Fibroblast of the aortic adventitia (primary cell): ENCODE data around the gene PROM1. TPM values are rescaled to one million over a fixed set of nuclear protein-coding genes. Genes with fewer than 3 reads are reported as not detected.

Source experiments
- DNase-seq: peaks from one replicate; pipeline ENCODE4 v3.0.0-alpha.2; 2010; ENCODE audit warnings: low read depth
- H3K4me3 ChIP-seq: 2 replicates; pipeline ENCODE4 v1.5.1; 2011; ENCODE audit warnings: low read depth, mild to moderate bottlenecking, control low read depth, low read length, moderate library complexity
- total RNA-seq: library from RNA; depleted of rRNA; stranded (reverse); fragments of >200 nt; gene quantifications from 2 replicates; pipeline ENCODE4 v1.2.3, GENCODE V29; 2012; ENCODE audit warnings: low replicate concordance
- TF ChIP-seq, protein P1 (sequence below): IDR thresholded peaks from 2 replicates; pipeline ENCODE4 v1.5.1; 2011; ENCODE audit warnings: mild to moderate bottlenecking, low read length, control low read depth, inconsistent platforms; ENCODE audit not compliant: insufficient read depth

Gene PROM1
- total RNA-seq, 1 donor, result under 0.01 TPM

GRCh38 chr4:16043642-16044498, 40.0 kb downstream of the PROM1 start:
- TF ChIP-seq, protein P1, sequence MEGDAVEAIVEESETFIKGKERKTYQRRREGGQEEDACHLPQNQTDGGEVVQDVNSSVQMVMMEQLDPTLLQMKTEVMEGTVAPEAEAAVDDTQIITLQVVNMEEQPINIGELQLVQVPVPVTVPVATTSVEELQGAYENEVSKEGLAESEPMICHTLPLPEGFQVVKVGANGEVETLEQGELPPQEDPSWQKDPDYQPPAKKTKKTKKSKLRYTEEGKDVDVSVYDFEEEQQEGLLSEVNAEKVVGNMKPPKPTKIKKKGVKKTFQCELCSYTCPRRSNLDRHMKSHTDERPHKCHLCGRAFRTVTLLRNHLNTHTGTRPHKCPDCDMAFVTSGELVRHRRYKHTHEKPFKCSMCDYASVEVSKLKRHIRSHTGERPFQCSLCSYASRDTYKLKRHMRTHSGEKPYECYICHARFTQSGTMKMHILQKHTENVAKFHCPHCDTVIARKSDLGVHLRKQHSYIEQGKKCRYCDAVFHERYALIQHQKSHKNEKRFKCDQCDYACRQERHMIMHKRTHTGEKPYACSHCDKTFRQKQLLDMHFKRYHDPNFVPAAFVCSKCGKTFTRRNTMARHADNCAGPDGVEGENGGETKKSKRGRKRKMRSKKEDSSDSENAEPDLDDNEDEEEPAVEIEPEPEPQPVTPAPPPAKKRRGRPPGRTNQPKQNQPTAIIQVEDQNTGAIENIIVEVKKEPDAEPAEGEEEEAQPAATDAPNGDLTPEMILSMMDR, result no peak
- no peak for DNase-seq
- no peak overlapping the region for H3K4me3 ChIP-seq

DNA sequence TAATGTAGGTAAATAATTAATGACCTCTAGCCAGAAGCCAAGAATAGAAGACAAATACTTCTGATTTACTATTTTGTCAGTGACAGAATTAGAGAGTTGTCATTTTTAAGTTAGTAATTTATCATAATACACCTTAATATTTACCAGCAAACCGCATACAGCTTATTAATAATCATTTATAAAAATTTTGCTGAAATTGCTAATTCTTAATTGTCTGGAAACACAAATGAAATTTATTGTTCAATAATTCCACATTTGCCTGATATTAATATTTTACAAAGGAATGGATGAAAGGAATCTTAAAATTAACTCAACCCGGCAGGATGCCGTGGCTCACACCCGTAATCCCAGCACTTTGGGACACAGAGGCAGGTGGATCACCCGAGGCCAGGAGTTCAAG, 44.7 kb downstream of the PROM1 start:
- H3K4me3 ChIP-seq, result no peak overlapping the region
- DNase-seq, result no peak
- TF ChIP-seq, protein P1, result no peak

DNA sequence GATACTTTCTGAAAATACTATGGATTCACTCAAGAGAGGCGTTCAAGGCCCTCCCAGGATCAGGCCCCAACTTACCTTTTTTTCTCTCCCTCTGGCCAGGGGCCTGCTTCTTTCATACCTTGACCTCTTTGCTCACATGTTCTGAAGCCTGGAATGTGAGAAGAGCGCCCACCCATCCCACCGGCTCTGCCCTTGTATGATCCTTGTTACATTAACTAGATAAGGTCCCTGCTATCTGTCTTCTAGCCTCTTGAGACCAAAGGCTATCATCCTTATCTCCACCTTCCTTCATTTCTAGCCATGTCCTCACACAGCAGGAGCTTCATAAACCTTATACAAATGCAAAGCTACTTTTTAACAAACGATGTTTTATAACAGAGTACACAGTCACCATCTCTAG, 45.9 kb downstream of the PROM1 start:
- H3K4me3 ChIP-seq, result no peak overlapping the region
- TF ChIP-seq, protein P1, result no peak
- DNase-seq, result no peak

DNA sequence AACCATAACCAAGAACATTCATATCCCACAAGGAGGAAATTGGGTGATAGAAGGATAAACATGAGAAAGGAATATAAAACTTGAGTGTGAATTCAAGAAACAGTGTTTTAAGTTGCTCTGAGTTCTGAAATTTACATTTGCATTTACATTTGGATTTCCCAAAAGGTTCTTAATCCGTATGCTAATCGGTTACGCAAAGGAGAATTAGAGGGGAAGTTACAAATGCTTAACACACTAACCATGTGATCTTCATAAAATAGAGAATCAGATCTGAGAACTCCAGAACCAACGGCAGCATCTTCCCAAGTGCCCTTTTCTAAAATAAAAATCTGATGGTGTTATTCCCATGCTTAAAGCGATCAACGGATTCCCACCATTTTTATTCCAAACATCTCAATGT, 48.0 kb downstream of the PROM1 start:
- DNase-seq, result no peak
- TF ChIP-seq, protein P1, result no peak
- no peak overlapping the region for H3K4me3 ChIP-seq

GRCh38 chr4:16034010-16034748, 49.6 kb downstream of the PROM1 start:
- H3K4me3 ChIP-seq, result no peak overlapping the region
- TF ChIP-seq, protein P1, result no peak
- DNase-seq, result peak; percentile 53

GRCh38 chr4:16032396-16032770, 51.4 kb downstream of the PROM1 start:
- DNase-seq, result no peak
- TF ChIP-seq, protein P1, result no peak
- no peak overlapping the region for H3K4me3 ChIP-seq
